ENCODE measurements around the gene CCDC192.

- TF ChIP-seq REST (IDR thresholded peaks at IDR 0.05; ENCODE audit: unreplicated experiment) (no peak), EZH2phosphoT487 (IDR thresholded peaks at IDR 0.05; ENCODE audit: unreplicated experiment) (no peak), EZH2 (IDR thresholded peaks at IDR 0.05; ENCODE audit: low read depth, unreplicated experiment) (no peak), CTCF (conservative IDR thresholded peaks at IDR 0.05; ENCODE audit: low read depth in 2 of 2) (no peak), POLR2AphosphoS5 (IDR thresholded peaks at IDR 0.05; ENCODE audit: low read depth) (no peak), CREB1 (CRISPR knock-in tag; IDR thresholded peaks at IDR 0.05; ENCODE audit: low read depth) (no peak), JUNB (IDR thresholded peaks at IDR 0.05; ENCODE audit: unreplicated experiment) (no peak)
Measured at GRCh38 chr5:127834094-127834531, 130.9 kb downstream of the CCDC192 start.
